Sigmoid colon (tissue), 7 donors: ENCODE results near the gene ANOS1. TPM values are rescaled to one million over a fixed set of nuclear protein-coding genes. Genes with fewer than 3 reads are reported as not detected.

Experiments used
- DNase-seq: peaks from one replicate; pipeline ENCODE4 v3.0.0-alpha.2; 2019
- H3K27ac ChIP-seq, 4 donors: fragments of 200-600 bp; sonication (generic); one replicate each; pipeline ENCODE4 v1.5.1; 2016 to 2019; ENCODE audit warnings: mild to moderate bottlenecking in 1 of 4
- H3K27me3 ChIP-seq, 3 donors: fragments of 200-600 bp; sonication (generic); one replicate each; pipeline ENCODE4 v1.5.1; 2019; ENCODE audit warnings: mild to moderate bottlenecking in 1 of 3
- H3K36me3 ChIP-seq, 4 donors: fragments of 200-600 bp; sonication (generic); one replicate each; pipeline ENCODE4 v1.5.1; 2016 to 2019
- H3K4me1 ChIP-seq, 4 donors: fragments of 200-600 bp; sonication (generic); one replicate each; pipeline ENCODE4 v1.5.1; 2017 to 2019
- H3K4me3 ChIP-seq, 4 donors: fragments of 200-600 bp; sonication (generic); one replicate each; pipeline ENCODE4 v1.5.1; 2017 to 2019; ENCODE audit warnings: mild to moderate bottlenecking in 2 of 4, moderate library complexity in 1 of 4
- H3K9me3 ChIP-seq, 4 donors: fragments of 200-600 bp in 3 of 4; sonication (generic) in 3 of 4; one replicate each; pipeline versions ENCODE4 v1.5.1 to v1.6.1; 2013 to 2019
- EP300 ChIP-seq, 4 donors: sonication (generic); formaldehyde crosslinking; IDR thresholded peaks; one replicate each; pipeline ENCODE4 v1.6.1; 2017; ENCODE audit warnings: antibody characterized with exemption in 4 of 4
- POLR2A ChIP-seq, 2 donors: fragments of 450-650 bp; IDR thresholded peaks; one replicate each; pipeline ENCODE4 v1.6.1; 2016; ENCODE audit warnings: antibody characterized with exemption in 2 of 2, mild to moderate bottlenecking in 2 of 2, moderate library complexity in 2 of 2
- POLR2AphosphoS5 ChIP-seq, 4 donors: sonication (generic); formaldehyde crosslinking; IDR thresholded peaks; one replicate each; pipeline ENCODE4 v1.6.1; 2017; ENCODE audit warnings: antibody characterized with exemption in 4 of 4
- WGBS, 2 donors: extraction: QIAGEN DNeasy Blood & Tissue Kit; methylation state at CpG; one replicate each; pipeline ENCODE4 v1.1.7; 2013; 5-methylcytosine and 5-hydroxymethylcytosine counted together
- intact Hi-C: fragments of 100-400 bp; cut with DNase I; formaldehyde crosslinking; loops from one replicate; pipeline ENCODE4 v1.15.1; 2023
- polyA plus RNA-seq, 3 donors: library from polyadenylated mRNA; stranded (reverse); fragments of 200-250 nt; gene quantifications; one replicate each; pipeline ENCODE4 v1.2.3, GENCODE V29; 2013
- total RNA-seq, 4 donors: library from RNA; depleted of rRNA; stranded (reverse); fragments of >200 nt; gene quantifications; one replicate each; pipeline ENCODE4 v1.1.0, GENCODE V29; 2016
- TF ChIP-seq, protein P1 (sequence below), 4 experiments: fragments of 450-650 bp in 3 of 4; fragments of 200-600 bp in 1 of 4; IDR thresholded peaks; one replicate each; pipeline ENCODE4 v1.5.1; 2016 to 2019; ENCODE audit warnings: antibody characterized with exemption in 4 of 4, mild to moderate bottlenecking in 3 of 4, moderate library complexity in 2 of 4
- donor health status: healthy with polysubstance abuse.
- donor health status: Bipolar disorder and iron deficiency.
- donor health status: healthy.

Gene ANOS1
- total and polyA plus RNA-seq, 7 donors: 0.31 to 3.0 (median 0.81) TPM; not detected in 1

DNA sequence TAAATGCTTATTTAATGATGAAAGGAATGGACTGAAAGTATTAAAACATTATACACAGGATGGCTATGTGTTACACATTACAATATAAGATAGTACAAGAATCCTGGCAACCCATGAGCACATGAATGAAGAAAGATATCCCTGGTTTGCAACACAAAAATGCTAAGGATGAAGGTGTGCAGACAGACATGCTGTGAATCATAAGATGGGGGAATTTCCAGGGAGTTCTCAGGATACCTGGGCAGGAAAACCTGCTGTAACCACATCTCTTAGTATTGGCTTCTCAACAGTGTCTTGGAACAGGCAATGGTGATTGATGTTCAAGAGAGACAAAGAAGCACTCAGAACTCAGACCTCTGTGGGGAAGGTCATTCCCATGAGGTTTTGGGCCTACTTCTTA, 23.9 kb upstream of the ANOS1 start:
- TF ChIP-seq, protein P1, sequence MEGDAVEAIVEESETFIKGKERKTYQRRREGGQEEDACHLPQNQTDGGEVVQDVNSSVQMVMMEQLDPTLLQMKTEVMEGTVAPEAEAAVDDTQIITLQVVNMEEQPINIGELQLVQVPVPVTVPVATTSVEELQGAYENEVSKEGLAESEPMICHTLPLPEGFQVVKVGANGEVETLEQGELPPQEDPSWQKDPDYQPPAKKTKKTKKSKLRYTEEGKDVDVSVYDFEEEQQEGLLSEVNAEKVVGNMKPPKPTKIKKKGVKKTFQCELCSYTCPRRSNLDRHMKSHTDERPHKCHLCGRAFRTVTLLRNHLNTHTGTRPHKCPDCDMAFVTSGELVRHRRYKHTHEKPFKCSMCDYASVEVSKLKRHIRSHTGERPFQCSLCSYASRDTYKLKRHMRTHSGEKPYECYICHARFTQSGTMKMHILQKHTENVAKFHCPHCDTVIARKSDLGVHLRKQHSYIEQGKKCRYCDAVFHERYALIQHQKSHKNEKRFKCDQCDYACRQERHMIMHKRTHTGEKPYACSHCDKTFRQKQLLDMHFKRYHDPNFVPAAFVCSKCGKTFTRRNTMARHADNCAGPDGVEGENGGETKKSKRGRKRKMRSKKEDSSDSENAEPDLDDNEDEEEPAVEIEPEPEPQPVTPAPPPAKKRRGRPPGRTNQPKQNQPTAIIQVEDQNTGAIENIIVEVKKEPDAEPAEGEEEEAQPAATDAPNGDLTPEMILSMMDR (IDR thresholded peaks at IDR 0.05): no peak
- TF ChIP-seq POLR2AphosphoS5 (IDR thresholded peaks at IDR 0.05) (no peak), POLR2A (IDR thresholded peaks at IDR 0.05) (no peak), EP300 (IDR thresholded peaks at IDR 0.05) (no peak)
- Histone ChIP-seq H3K27me3 (no peaks in the 10 kb centered on the region), H3K4me3 (no peak overlapping the region), H3K9me3 (no peaks in the 10 kb centered on the region), H3K27ac (no peak overlapping the region), H3K4me1 (no peaks in the 10 kb centered on the region), H3K36me3 (no peaks in the 10 kb centered on the region)
- intact Hi-C loops: no loop called here
- no peak for DNase-seq

DNA sequence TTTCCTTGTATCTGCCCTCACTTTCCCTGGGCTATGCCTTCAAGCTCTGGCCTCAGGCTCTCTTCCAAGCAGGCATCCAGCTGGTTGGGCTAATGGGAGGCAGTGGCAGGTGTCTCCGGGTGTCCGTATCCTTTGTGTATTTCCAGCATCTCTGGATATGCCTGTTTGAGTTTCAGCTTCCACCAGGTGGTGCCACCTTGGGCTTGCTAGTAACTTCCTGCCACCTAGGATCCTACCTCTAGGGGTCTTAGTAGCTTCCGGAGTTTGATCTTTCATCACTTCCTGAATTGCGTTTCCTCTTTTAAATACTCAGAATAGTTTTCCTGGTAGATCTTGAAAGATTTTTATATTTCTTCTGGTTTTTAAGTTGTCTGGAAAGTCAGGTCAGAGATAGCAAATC, 23.2 kb upstream of the ANOS1 start:
- no peak for TF ChIP-seq POLR2A (IDR thresholded peaks at IDR 0.05)
- TF ChIP-seq, protein P1 (IDR thresholded peaks at IDR 0.05): no peak
- TF ChIP-seq EP300 (IDR thresholded peaks at IDR 0.05): no peak
- TF ChIP-seq POLR2AphosphoS5 (IDR thresholded peaks at IDR 0.05): no peak
- H3K36me3 ChIP-seq: no peaks in the 10 kb centered on the region
- 65% methylated on average over 4 of the region's 4 CpGs for WGBS, 2 donors
- H3K27me3 ChIP-seq: no peaks in the 10 kb centered on the region
- no peak for DNase-seq
- no peak overlapping the region for H3K27ac ChIP-seq
- intact Hi-C loops: no loop called here
- H3K4me3 ChIP-seq: no peak overlapping the region
- no peaks in the 10 kb centered on the region for H3K9me3 ChIP-seq
- no peaks in the 10 kb centered on the region for H3K4me1 ChIP-seq

DNA sequence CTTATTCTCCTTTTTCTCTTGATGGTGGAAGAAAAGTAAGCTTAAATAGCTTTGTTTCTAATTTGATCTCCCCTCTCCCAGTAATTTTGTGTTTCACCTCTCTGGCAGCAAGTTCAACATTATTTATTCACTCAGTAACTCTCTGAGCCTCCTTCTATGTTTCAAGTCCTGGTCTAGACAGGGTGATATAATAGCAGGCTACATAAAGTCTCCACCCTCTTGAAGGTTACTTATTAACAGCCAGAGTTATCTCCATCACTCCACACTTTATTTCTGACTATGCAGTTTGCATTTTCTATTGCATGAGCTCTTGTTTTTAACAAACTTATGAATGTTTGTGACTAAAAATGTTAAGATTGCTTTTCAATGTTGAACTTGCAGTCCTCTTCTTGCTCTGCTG, 17.8 kb upstream of the ANOS1 start:
- Histone ChIP-seq H3K36me3 (no peaks in the 10 kb centered on the region), H3K4me3 (no peak overlapping the region), H3K4me1 (no peaks in the 10 kb centered on the region), H3K27ac (no peak overlapping the region), H3K27me3 (no peaks in the 10 kb centered on the region), H3K9me3 (no peaks in the 10 kb centered on the region)
- TF ChIP-seq, protein P1 (IDR thresholded peaks at IDR 0.05): no peak
- no peak for TF ChIP-seq POLR2A (IDR thresholded peaks at IDR 0.05)
- TF ChIP-seq EP300 (IDR thresholded peaks at IDR 0.05): no peak
- TF ChIP-seq POLR2AphosphoS5 (IDR thresholded peaks at IDR 0.05): no peak
- no peak for DNase-seq
- intact Hi-C loops: loop anchor here (5.0 to 10.0 kb wide), 2 partner anchors 65 to 958 kb away; no protein-coding TSS in a partner anchor

DNA sequence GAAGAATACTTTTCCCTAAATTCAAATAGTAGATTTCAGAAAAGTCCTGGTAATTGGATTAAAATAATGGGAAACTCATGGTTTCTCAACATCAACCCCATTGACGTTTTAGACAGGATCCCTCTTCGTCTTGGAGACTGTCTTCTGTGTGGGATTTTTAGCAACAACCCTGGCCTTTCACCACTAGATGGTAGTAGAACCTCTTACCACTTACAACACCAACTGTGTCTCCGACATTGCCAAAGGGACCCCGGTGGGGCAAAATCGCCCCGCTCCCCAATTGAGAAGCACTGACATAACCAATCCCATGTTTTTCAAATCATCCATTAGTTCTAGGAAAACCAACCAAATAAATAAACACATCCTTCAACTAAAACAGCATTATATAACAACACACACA, 16.9 kb upstream of the ANOS1 start:
- H3K4me3 ChIP-seq: no peak overlapping the region
- no peaks in the 10 kb centered on the region for H3K9me3 ChIP-seq
- TF ChIP-seq EP300 (IDR thresholded peaks at IDR 0.05): no peak
- TF ChIP-seq, protein P1 (IDR thresholded peaks at IDR 0.05): peak in 3 of 4 experiments; percentile 26 to 51 (median 32)
- no peaks in the 10 kb centered on the region for H3K36me3 ChIP-seq
- intact Hi-C loops: loop anchor here (5.0 to 10.0 kb wide), 2 partner anchors 66 to 958 kb away; no protein-coding TSS in a partner anchor
- WGBS, 2 donors: 7 to 10% methylated on average over 6 of the region's 6 CpGs
- no peak for DNase-seq
- no peak overlapping the region for H3K27ac ChIP-seq
- no peaks in the 10 kb centered on the region for H3K4me1 ChIP-seq
- H3K27me3 ChIP-seq: no peaks in the 10 kb centered on the region

DNA sequence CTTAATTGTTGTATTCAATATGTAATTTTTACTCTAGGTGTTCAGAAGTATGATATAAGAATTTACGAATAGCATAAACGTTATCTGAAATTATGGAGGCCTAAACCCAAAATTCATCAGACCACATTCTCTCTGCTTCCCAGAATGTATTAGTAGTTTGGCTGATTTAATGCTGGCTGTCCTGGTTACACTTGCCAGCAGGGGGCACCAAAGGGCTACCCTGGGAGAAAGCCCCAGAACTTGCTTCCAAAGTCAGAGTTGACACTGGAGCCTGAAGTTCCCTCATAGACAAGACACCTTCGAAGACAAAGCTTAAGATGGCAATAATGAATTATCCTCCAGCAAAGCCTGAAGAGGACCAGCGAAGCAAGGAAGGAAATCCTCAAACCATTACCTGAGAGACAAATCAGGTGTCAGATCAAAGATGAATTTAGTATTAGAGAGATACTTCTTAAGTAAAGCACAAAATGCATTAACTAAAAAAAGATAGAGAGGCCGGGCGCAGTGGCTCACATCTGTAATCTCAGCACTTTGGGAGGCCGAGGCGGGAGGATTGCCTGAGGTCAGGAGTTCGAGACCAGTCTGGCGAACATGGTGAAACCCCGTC, 11.3 kb upstream of the ANOS1 start:
- no peaks in the 10 kb centered on the region for H3K4me1 ChIP-seq
- H3K27ac ChIP-seq: no peak overlapping the region
- no peak for DNase-seq
- intact Hi-C loops: loop anchor here (10.0 kb wide), 1 partner anchor 72 kb away; no protein-coding TSS in a partner anchor
- H3K4me3 ChIP-seq: no peak overlapping the region
- WGBS, 2 donors: 54 to 67% methylated on average over 11 of the region's 11 CpGs
- no peaks in the 10 kb centered on the region for H3K27me3 ChIP-seq
- TF ChIP-seq EP300 (IDR thresholded peaks at IDR 0.05): no peak
- TF ChIP-seq POLR2A (IDR thresholded peaks at IDR 0.05): no peak
- TF ChIP-seq POLR2AphosphoS5 (IDR thresholded peaks at IDR 0.05): no peak
- TF ChIP-seq, protein P1 (IDR thresholded peaks at IDR 0.05): peak in 3 of 4 experiments; percentile 21 to 46 (median 29)
- no peaks in the 10 kb centered on the region for H3K9me3 ChIP-seq
- no peaks in the 10 kb centered on the region for H3K36me3 ChIP-seq
